ENCODE results near the gene CASQ1.

GRCh38 chr1:160148121-160148520 lies 42.3 kb upstream of the CASQ1 start:
- TF ChIP-seq POLR2AphosphoS5 (IDR thresholded peaks at IDR 0.05; ENCODE audit: borderline replicate concordance, low read depth, low read length) (no peak), EZH2 (IDR thresholded peaks at IDR 0.05) (no peak)
